IMR-90 (cell line): Measurements from ENCODE around the gene ORC1. TPM values are rescaled to one million over a fixed set of nuclear protein-coding genes. Genes with fewer than 3 reads are reported as not detected.

Experiments used
- ATAC-seq: fragments of 200-7000 bp; cut with Tn5 transposase; 2 replicates; pipeline ENCODE4 v1.9.1; 2020; ENCODE audit warnings: low read depth, mild to moderate bottlenecking, moderate library complexity
- BruUV-seq: library from RNA; stranded (reverse); fragments of 400-500 nt; replicated peaks from 2 replicates; lab custom pipeline; 2021; lab: Mats Ljungman, UMichigan
- CTCF ChIA-PET: fragments of 300-600 bp; formaldehyde crosslinking; extraction: SDS; loops from one replicate; lab custom pipeline; 2021; ENCODE audit warnings: antibody characterized with exemption; lab: Yijun Ruan, JAX
- POLR2A ChIA-PET: fragments of 300-600 bp; sonication (Branson Sonifier 250); formaldehyde crosslinking; loops from one replicate; lab custom pipeline; 2022; ENCODE audit warnings: antibody characterized with exemption; ENCODE audit not compliant: unreplicated experiment; lab: Charles Lee
- DNase-seq: peaks from one replicate; pipeline ENCODE4 v3.0.0; 2013
- H2AFZ ChIP-seq: replicated peaks from 2 replicates; pipeline ENCODE3; 2013; ENCODE audit warnings: low read length, mild to moderate bottlenecking; ENCODE audit not compliant: poor library complexity
- H2AK5ac ChIP-seq: 2 replicates; pipeline ENCODE4 v1.6.1; 2013; ENCODE audit warnings: low read depth, low read length, inconsistent platforms
- H2AK9ac ChIP-seq: replicated peaks from 2 replicates; pipeline ENCODE3; 2013; ENCODE audit warnings: mild to moderate bottlenecking, low read depth, low read length, moderate library complexity; ENCODE audit not compliant: poor library complexity
- H2BK120ac ChIP-seq: 2 replicates; pipeline ENCODE4 v1.6.1; 2013; ENCODE audit warnings: low read depth, low read length, inconsistent platforms
- H2BK15ac ChIP-seq: 3 replicates; pipeline ENCODE4 v1.6.1; 2013; ENCODE audit warnings: low read depth, low read length, inconsistent platforms
- H2BK20ac ChIP-seq: 2 replicates; pipeline ENCODE4 v1.6.1; 2013; ENCODE audit warnings: low read depth, mild to moderate bottlenecking, inconsistent platforms, low read length, moderate library complexity
- H2BK5ac ChIP-seq: 2 replicates; pipeline ENCODE4 v1.6.1; 2013; ENCODE audit warnings: mild to moderate bottlenecking, low read depth, low read length, inconsistent platforms; ENCODE audit not compliant: poor library complexity, severe bottlenecking
- H3K14ac ChIP-seq: replicated peaks from 2 replicates; pipeline ENCODE4 v1.6.1; 2013; ENCODE audit warnings: low read depth, low read length, inconsistent platforms
- H3K18ac ChIP-seq: 2 replicates; pipeline ENCODE4 v1.6.1; 2013; ENCODE audit warnings: low read depth, low read length, control low read depth
- H3K23ac ChIP-seq: 2 replicates; pipeline ENCODE4 v1.6.1; 2013; ENCODE audit warnings: low read depth, low read length, inconsistent platforms
- H3K27ac ChIP-seq: 2 replicates; pipeline ENCODE4 v1.5.1; 2013; ENCODE audit warnings: mild to moderate bottlenecking, control low read depth, low read length; ENCODE audit not compliant: insufficient read depth
- H3K27me3 ChIP-seq: 2 replicates; pipeline ENCODE4 v1.6.1; 2013; ENCODE audit warnings: low read length; ENCODE audit not compliant: control insufficient read depth, insufficient read depth
- H3K36me3 ChIP-seq: 2 replicates; pipeline ENCODE4 v1.6.1; 2013; ENCODE audit warnings: low read length, mixed read lengths; ENCODE audit not compliant: control insufficient read depth, insufficient read depth
- H3K4ac ChIP-seq: 2 replicates; pipeline ENCODE4 v1.6.1; 2013; ENCODE audit warnings: low read depth, low read length, inconsistent platforms
- H3K4me1 ChIP-seq: 2 replicates; pipeline ENCODE4 v1.6.1; 2013; ENCODE audit warnings: low read length, mixed read lengths; ENCODE audit not compliant: control insufficient read depth, insufficient read depth
- H3K4me2 ChIP-seq: 2 replicates; pipeline ENCODE4 v1.6.1; 2013; ENCODE audit warnings: low read depth, mild to moderate bottlenecking, control low read depth, low read length, moderate library complexity
- H3K4me3 ChIP-seq: 2 replicates; pipeline ENCODE4 v1.5.1; 2013; ENCODE audit warnings: low read depth, mild to moderate bottlenecking, control low read depth, low read length, moderate library complexity; ENCODE audit not compliant: insufficient read depth
- H3K56ac ChIP-seq: 2 replicates; pipeline ENCODE4 v1.6.1; 2013; ENCODE audit warnings: low read length, inconsistent platforms; ENCODE audit not compliant: insufficient read depth; ENCODE audit errors: extremely low read depth
- H3K79me1 ChIP-seq, 2 experiments: 2 replicates each; pipeline ENCODE4 v1.6.1; 2013; ENCODE audit warnings: low read length in 2 of 2, inconsistent platforms in 1 of 2, low read depth in 1 of 2
- H3K9ac ChIP-seq: 2 replicates; pipeline ENCODE4 v1.6.1; 2013; ENCODE audit warnings: low read depth, low read length, control low read depth
- H3K9me1 ChIP-seq: 2 replicates; pipeline ENCODE4 v1.6.1; 2013; ENCODE audit warnings: low read length, inconsistent platforms; ENCODE audit not compliant: insufficient read depth
- H3K9me3 ChIP-seq: 2 replicates; pipeline ENCODE4 v1.6.1; 2013; ENCODE audit warnings: low read length; ENCODE audit not compliant: control insufficient read depth, insufficient read depth
- H4K20me1 ChIP-seq: 2 replicates; pipeline ENCODE4 v1.6.1; 2013; ENCODE audit warnings: low read length, inconsistent platforms; ENCODE audit not compliant: insufficient read depth
- H4K5ac ChIP-seq: 2 replicates; pipeline ENCODE4 v1.6.1; 2013; ENCODE audit warnings: mild to moderate bottlenecking, low read depth, low read length, control low read depth
- H4K8ac ChIP-seq, 2 experiments: 2 replicates each; pipeline ENCODE4 v1.6.1; 2013; ENCODE audit warnings: low read depth in 2 of 2, low read length in 2 of 2, control low read depth in 1 of 2, inconsistent platforms in 1 of 2
- H4K91ac ChIP-seq: 2 replicates; pipeline ENCODE4 v1.6.1; 2013; ENCODE audit warnings: low read depth, low read length, inconsistent platforms; ENCODE audit not compliant: insufficient read depth
- BHLHE40 ChIP-seq: fragments of 150-350 bp; IDR thresholded peaks from 2 replicates; pipeline ENCODE4 v1.6.1; 2016; ENCODE audit warnings: mild to moderate bottlenecking, low read depth, low read length
- CEBPB ChIP-seq: IDR thresholded peaks from 2 replicates; pipeline ENCODE4 v1.6.1; 2012; ENCODE audit warnings: low read depth, low read length, improper control_type of control experiment
- CHD1 ChIP-seq: IDR thresholded peaks from 2 replicates; pipeline ENCODE4 v1.6.1; 2012; ENCODE audit warnings: low read depth, low read length, improper control_type of control experiment
- CTCF ChIP-seq: conservative IDR thresholded peaks from 2 replicates; pipeline ENCODE4 v1.5.1; 2012; ENCODE audit warnings: mild to moderate bottlenecking, low read depth, low read length, improper control_type of control experiment
- ELK1 ChIP-seq: fragments of 150-350 bp; IDR thresholded peaks from 2 replicates; pipeline ENCODE4 v1.6.1; 2016; ENCODE audit warnings: low read depth, mild to moderate bottlenecking, low read length, moderate library complexity, borderline replicate concordance
- FOS ChIP-seq: fragments of 150-350 bp; IDR thresholded peaks from 2 replicates; pipeline ENCODE4 v1.6.1; 2016; ENCODE audit warnings: low read depth, low read length
- MAFK ChIP-seq: IDR thresholded peaks from 2 replicates; pipeline ENCODE4 v1.6.1; 2012; ENCODE audit warnings: low read depth, low read length, improper control_type of control experiment
- MAZ ChIP-seq: IDR thresholded peaks from 2 replicates; pipeline ENCODE4 v1.6.1; 2012; ENCODE audit warnings: low read depth, mild to moderate bottlenecking, low read length, improper control_type of control experiment, moderate library complexity, borderline replicate concordance
- MXI1 ChIP-seq: IDR thresholded peaks from 2 replicates; pipeline ENCODE4 v1.6.1; 2012; ENCODE audit warnings: low read depth, mild to moderate bottlenecking, low read length, moderate library complexity, borderline replicate concordance
- NFE2L2 ChIP-seq: fragments of 150-350 bp; IDR thresholded peaks from 2 replicates; pipeline ENCODE4 v1.6.1; 2016; ENCODE audit warnings: low read depth, mild to moderate bottlenecking, low read length
- POLR2A ChIP-seq: IDR thresholded peaks from 2 replicates; pipeline ENCODE4 v1.6.1; 2012; ENCODE audit warnings: mild to moderate bottlenecking, low read depth, low read length
- RAD21 ChIP-seq: IDR thresholded peaks from 2 replicates; pipeline ENCODE4 v1.6.1; 2012; ENCODE audit warnings: low read length, improper control_type of control experiment
- RCOR1 ChIP-seq: IDR thresholded peaks from 2 replicates; pipeline ENCODE4 v1.6.1; 2012; ENCODE audit warnings: mild to moderate bottlenecking, low read length, improper control_type of control experiment; ENCODE audit not compliant: insufficient replicate concordance
- RFX5 ChIP-seq: IDR thresholded peaks from 2 replicates; pipeline ENCODE4 v1.8.0; 2012; ENCODE audit warnings: low read depth, mild to moderate bottlenecking, low read length, moderate library complexity
- SMC3 ChIP-seq: fragments of 150-350 bp; IDR thresholded peaks from 2 replicates; pipeline ENCODE4 v1.6.1; 2016; ENCODE audit warnings: low read depth, mild to moderate bottlenecking, antibody characterized with exemption, low read length, moderate library complexity
- WGBS, 2 experiments: methylation state at CpG; one replicate each; pipeline versions ENCODE4 v1.1.5 to v1.1.7; 2013; ENCODE audit warnings: missing lambda C conversion rate in 2 of 2; ENCODE audit not compliant: insufficient read length in 1 of 2; ENCODE audit errors: extremely low coverage in 2 of 2; 5-methylcytosine and 5-hydroxymethylcytosine counted together
- dilution Hi-C: fragments of 300-500 bp; cut with HindIII; formaldehyde crosslinking; loops from one replicate; pipeline ENCODE4 v1.14.3; 2018; ENCODE audit warnings: low sequenced_read_pairs; ENCODE audit not compliant: unreplicated experiment
- in situ Hi-C: fragments of 300-500 bp; cut with MboI; formaldehyde crosslinking; loops from 3 replicates; pipeline ENCODE4 v1.14.3; 2019; ENCODE audit warnings: low sequenced_read_pairs, inconsistent platforms, mixed read lengths
- intact Hi-C: fragments of 100-400 bp; cut with micrococcal nuclease; formaldehyde crosslinking; loops from 2 replicates; pipeline ENCODE4 v1.10.0; 2022
- polyA plus RNA-seq, 3 experiments: library from polyadenylated mRNA; depleted of rRNA; stranded (reverse); fragments of >200 nt; gene quantifications; 2 replicates each; pipeline ENCODE4 v1.2.3, GENCODE V29; 2012; ENCODE audit warnings: low replicate concordance in 1 of 3
- total RNA-seq: library from RNA; depleted of rRNA; stranded (reverse); fragments of >200 nt; gene quantifications from 2 replicates; pipeline ENCODE4 v1.2.3, GENCODE V29; 2012
- TF ChIP-seq, protein P1 (sequence below): fragments of 150-350 bp; IDR thresholded peaks from 2 replicates; pipeline ENCODE4 v1.6.1; 2017; ENCODE audit warnings: mild to moderate bottlenecking, antibody characterized with exemption, low read length, low read depth

The ORC1 gene
- total and polyA plus RNA-seq, 2 of the 4 experiments (the other 2 are of a cell fraction) = 6.3 to 10.6 TPM

DNA sequence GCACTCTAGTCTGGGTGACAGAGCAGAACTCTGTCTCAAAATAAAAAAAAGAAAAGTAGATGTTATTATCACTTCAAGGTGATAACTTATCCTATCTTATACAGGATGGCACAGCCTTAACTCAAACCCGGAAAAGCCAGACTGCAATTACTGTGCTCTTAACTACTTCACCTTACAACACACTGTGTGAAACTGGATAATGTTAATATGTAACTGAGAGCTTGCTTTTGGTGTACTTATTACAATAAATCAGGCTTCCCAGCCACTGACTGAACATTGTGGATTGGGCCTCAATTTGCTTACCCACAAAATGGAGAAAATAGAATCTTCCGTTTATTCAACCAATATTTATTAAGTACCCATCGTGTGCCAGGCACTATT lies 1.4 kb downstream of the ORC1 start:
- Histone ChIP-seq H3K18ac (no peak overlapping the region), H2BK120ac (no peak overlapping the region), H4K5ac (no peak overlapping the region), H3K9me1 (no peaks in the 10 kb centered on the region), H3K79me1 (peaks cover 5 to 40% of the 10 kb centered on the region in 2 experiments), H3K4ac (no peak overlapping the region), H2AK9ac (no peak overlapping the region), H3K4me1 (no peaks in the 10 kb centered on the region), H2AFZ (no peak overlapping the region), H4K91ac (no peak overlapping the region), H2BK15ac (no peak overlapping the region), H2AK5ac (no peak overlapping the region), H3K4me3 (no peak overlapping the region), H3K9ac (peak overlapping the region; percentile 36; the same call in 1 of the 2 replicates), H3K36me3 (no peaks in the 10 kb centered on the region), H3K56ac (no peak overlapping the region), H3K14ac (no peak overlapping the region), H3K27me3 (no peaks in the 10 kb centered on the region), H2BK5ac (no peak overlapping the region), H3K9me3 (no peaks in the 10 kb centered on the region), H3K4me2 (peak overlapping the region; percentile 94; the same call in 1 of the 2 replicates), H2BK20ac (no peak overlapping the region), H4K8ac (peak overlapping the region in 1 of 2 experiments; percentile 40; a peak in 1 of 4 replicates), H3K27ac (no peak overlapping the region), H4K20me1 (no peaks in the 10 kb centered on the region), H3K23ac (0 out of 2 replicates have a peak overlapping the region, but pooled peaks have one; percentile 38)
- WGBS, 2 experiments = no CpG with 5 or more reads among the region's 3 CpGs
- dilution Hi-C loops = no loop called here
- TF ChIP-seq, protein P1, sequence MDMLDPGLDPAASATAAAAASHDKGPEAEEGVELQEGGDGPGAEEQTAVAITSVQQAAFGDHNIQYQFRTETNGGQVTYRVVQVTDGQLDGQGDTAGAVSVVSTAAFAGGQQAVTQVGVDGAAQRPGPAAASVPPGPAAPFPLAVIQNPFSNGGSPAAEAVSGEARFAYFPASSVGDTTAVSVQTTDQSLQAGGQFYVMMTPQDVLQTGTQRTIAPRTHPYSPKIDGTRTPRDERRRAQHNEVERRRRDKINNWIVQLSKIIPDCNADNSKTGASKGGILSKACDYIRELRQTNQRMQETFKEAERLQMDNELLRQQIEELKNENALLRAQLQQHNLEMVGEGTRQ = no peak
- TF ChIP-seq RAD21 (no peak), RCOR1 (no peak), ELK1 (no peak), FOS (no peak), CEBPB (no peak), MAZ (no peak), POLR2A (no peak), MAFK (no peak), NFE2L2 (no peak), RFX5 (no peak), MXI1 (no peak), SMC3 (no peak), BHLHE40 (no peak), CHD1 (no peak), CTCF (no peak)
- DNase-seq (no peak), ATAC-seq (no peak)
- no TSS peak for BruUV-seq
- in situ Hi-C loops = loop anchor here (10.0 kb wide), 1 partner anchor 282 kb away; no protein-coding TSS in a partner anchor
- POLR2A ChIA-PET = no interaction called here
- intact Hi-C loops = no loop called here
- CTCF ChIA-PET = interaction anchor here (0.6 kb wide), 1 partner anchor 70 kb away, joined by 3 read pairs; no protein-coding TSS in a partner anchor
